Upper lobe of left lung (tissue), 6 donors: ENCODE data around the gene ETS1. TPM values are rescaled to one million over a fixed set of nuclear protein-coding genes. Genes with fewer than 3 reads are reported as not detected.

Source experiments
- ATAC-seq, 2 donors: fragments of 200-7000 bp; cut with Tn5 transposase; one replicate each; pipeline ENCODE4 v1.9.1; 2022; ENCODE audit warnings: mild to moderate bottlenecking in 2 of 2, moderate library complexity in 2 of 2; ENCODE audit not compliant: low FRiP score in 2 of 2
- DNase-seq, 2 donors: peaks; one replicate each; pipeline ENCODE4 v3.0.0-alpha.2; 2019 to 2020
- H3K27ac ChIP-seq, 4 donors: fragments of 200-600 bp; sonication (generic); one replicate each; pipeline ENCODE4 v1.5.1; 2016 to 2019
- H3K27me3 ChIP-seq, 4 donors: fragments of 200-600 bp; sonication (generic); one replicate each; pipeline ENCODE4 v1.5.1; 2017 to 2019
- H3K36me3 ChIP-seq, 4 donors: fragments of 200-600 bp; sonication (generic); one replicate each; pipeline ENCODE4 v1.5.1; 2016 to 2019
- H3K4me1 ChIP-seq, 4 donors: fragments of 200-600 bp; sonication (generic); one replicate each; pipeline ENCODE4 v1.5.1; 2018 to 2019
- H3K4me3 ChIP-seq, 4 donors: fragments of 200-600 bp; sonication (generic); one replicate each; pipeline ENCODE4 v1.5.1; 2017 to 2019; ENCODE audit warnings: mild to moderate bottlenecking in 2 of 4, moderate library complexity in 1 of 4
- H3K9me3 ChIP-seq, 4 donors: fragments of 200-600 bp; sonication (generic); one replicate each; pipeline ENCODE4 v1.5.1; 2018 to 2019
- CTCF ChIP-seq, 6 experiments: fragments of 450-650 bp in 4 of 6; fragments of 200-600 bp in 2 of 6; sonication (generic) in 2 of 6; IDR thresholded peaks; one replicate each; pipeline ENCODE4 v1.5.1; 2016 to 2019; ENCODE audit warnings: antibody characterized with exemption in 6 of 6
- EP300 ChIP-seq, 4 donors: sonication (generic); formaldehyde crosslinking; IDR thresholded peaks; one replicate each; pipeline ENCODE4 v1.5.1; 2017; ENCODE audit warnings: antibody characterized with exemption in 4 of 4, control low read depth in 2 of 4
- POLR2A ChIP-seq, 4 donors: fragments of 450-650 bp; IDR thresholded peaks; one replicate each; pipeline ENCODE4 v1.5.1; 2016 to 2017; ENCODE audit warnings: antibody characterized with exemption in 4 of 4, mild to moderate bottlenecking in 2 of 4
- POLR2AphosphoS5 ChIP-seq, 2 donors: sonication (generic); formaldehyde crosslinking; IDR thresholded peaks; one replicate each; pipeline ENCODE4 v1.5.1; 2017; ENCODE audit warnings: antibody characterized with exemption in 2 of 2
- WGBS, 2 donors: methylation state at CpG; one replicate each; pipeline ENCODE4 v1.1.5; 2017 to 2018; 5-methylcytosine and 5-hydroxymethylcytosine counted together
- total RNA-seq, 6 donors: library from RNA; depleted of rRNA in 4 of 6; stranded (reverse); fragments of >200 nt in 4 of 6; gene quantifications; one replicate each; pipeline versions ENCODE4 v1.1.0 to v1.2.1, GENCODE V29; 2016 to 2021
- donor health status: DM: no; HTN: no; CAD: no; lungs with moderate emphysema.
- donor health status: DM: no; HTN: yes; CAD: no; lungs with severe emphysema.

Gene ETS1
- total RNA-seq, 6 donors from 2014 or later = 29.3 to 107 (median 79.0) TPM

- Histone ChIP-seq H3K9me3 (no peaks in the 10 kb centered on the region), H3K27me3 (no peaks in the 10 kb centered on the region), H3K27ac (peak overlapping the region; percentile 52 to 58 (median 56)), H3K4me3 (no peak overlapping the region), H3K4me1 (peaks cover 14 to 51% (median 33%) of the 10 kb centered on the region in 4 donors), H3K36me3 (no peaks in the 10 kb centered on the region)
- 68 to 78% methylated on average over 13 to 16 of the region's 16 CpGs for WGBS, 2 donors
- DNase-seq = no peak
- ATAC-seq = no peak
- no peak for TF ChIP-seq EP300 (IDR thresholded peaks at IDR 0.05)
- TF ChIP-seq POLR2AphosphoS5 (IDR thresholded peaks at IDR 0.05) = no peak
These were observed 39.7 kb upstream of the ETS1 start for GRCh38 chr11:128626913-128627665.

GRCh38 chr11:128625746-128626145 lies 38.4 kb upstream of the ETS1 start:
- TF ChIP-seq POLR2A (IDR thresholded peaks at IDR 0.05) (no peak), EP300 (IDR thresholded peaks at IDR 0.05) (no peak), POLR2AphosphoS5 (IDR thresholded peaks at IDR 0.05) (no peak), CTCF (IDR thresholded peaks at IDR 0.05) (no peak)
- no peaks in the 10 kb centered on the region for H3K9me3 ChIP-seq
- ATAC-seq (no peak), DNase-seq (no peak)
- no peaks in the 10 kb centered on the region for H3K27me3 ChIP-seq
- H3K4me1 ChIP-seq = peaks cover 14 to 51% (median 31%) of the 10 kb centered on the region in 4 donors
- no peaks in the 10 kb centered on the region for H3K36me3 ChIP-seq
- H3K27ac ChIP-seq = peak overlapping the region in 2 of 4 donors; percentile 56 to 64
- 92 to 93% methylated on average over 2 of the region's 2 CpGs for WGBS, 2 donors
- H3K4me3 ChIP-seq = no peak overlapping the region

GRCh38 chr11:128625326-128625725 lies 38.0 kb upstream of the ETS1 start:
- Histone ChIP-seq H3K4me3 (no peak overlapping the region), H3K9me3 (no peaks in the 10 kb centered on the region), H3K27ac (peak overlapping the region in 2 of 4 donors; percentile 56 to 64), H3K27me3 (no peaks in the 10 kb centered on the region), H3K4me1 (peaks cover 12 to 47% (median 27%) of the 10 kb centered on the region in 4 donors), H3K36me3 (no peaks in the 10 kb centered on the region)
- no peak for TF ChIP-seq POLR2A (IDR thresholded peaks at IDR 0.05)
- TF ChIP-seq EP300 (IDR thresholded peaks at IDR 0.05) = no peak
- TF ChIP-seq POLR2AphosphoS5 (IDR thresholded peaks at IDR 0.05) = no peak
- no peak for TF ChIP-seq CTCF (IDR thresholded peaks at IDR 0.05)
- ATAC-seq = peak in 1 of 2 donors; percentile 35
- DNase-seq = no peak
- WGBS, 2 donors = 75 to 81% methylated on average over 8 of the region's 8 CpGs

GRCh38 chr11:128624269-128625175 lies 37.2 kb upstream of the ETS1 start:
- Histone ChIP-seq H3K36me3 (no peaks in the 10 kb centered on the region), H3K4me1 (peaks cover 12 to 40% (median 22%) of the 10 kb centered on the region in 4 donors), H3K27ac (peak overlapping the region in 2 of 4 donors; percentile 56 to 64), H3K9me3 (no peaks in the 10 kb centered on the region), H3K4me3 (no peak overlapping the region), H3K27me3 (no peaks in the 10 kb centered on the region)
- WGBS, 2 donors = 59 to 62% methylated on average over 17 to 18 of the region's 18 CpGs
- ATAC-seq = peak in 1 of 2 donors; percentile 21
- no peak for DNase-seq
- TF ChIP-seq POLR2AphosphoS5 (IDR thresholded peaks at IDR 0.05) = no peak
- TF ChIP-seq CTCF (IDR thresholded peaks at IDR 0.05) = no peak
- TF ChIP-seq POLR2A (IDR thresholded peaks at IDR 0.05) = peak in 1 of 4 donors; percentile 21

- Histone ChIP-seq H3K9me3 (no peaks in the 10 kb centered on the region), H3K27ac (no peak overlapping the region), H3K4me3 (no peak overlapping the region), H3K36me3 (no peaks in the 10 kb centered on the region), H3K27me3 (no peaks in the 10 kb centered on the region), H3K4me1 (peaks cover 12 to 29% (median 22%) of the 10 kb centered on the region in 4 donors)
- ATAC-seq (no peak), DNase-seq (no peak)
- 75 to 96% methylated on average over 5 of the region's 5 CpGs for WGBS, 2 donors
- TF ChIP-seq EP300 (IDR thresholded peaks at IDR 0.05) (no peak), CTCF (IDR thresholded peaks at IDR 0.05) (no peak), POLR2AphosphoS5 (IDR thresholded peaks at IDR 0.05) (no peak), POLR2A (IDR thresholded peaks at IDR 0.05) (no peak)
These were observed 35.7 kb upstream of the ETS1 start for GRCh38 chr11:128623091-128623490.
